Stimulated activated naive CD4-positive, alpha-beta T cell treated with Interleukin-2 at 50 U/mL for 16 hours (primary cell): Measurements from ENCODE around the gene C2orf72.
"Not testable (repeated sequence)": the region's sequence is repeated elsewhere in the genome, so short reads cannot be mapped to it uniquely, and the experiment has no call there.

Source experiments
- DNase-seq: peaks from one replicate; lab custom pipeline; 2025; lab: John Stamatoyannopoulos, UW

Gene C2orf72

GRCh38 chr2:231046916-231047273 is 9.6 kb downstream of the C2orf72 start:
- no peak for DNase-seq

- no peak for DNase-seq
Measured at GRCh38 chr2:231047274-231047922, 10.1 kb downstream of the C2orf72 start.

GRCh38 chr2:231047923-231048915 is 10.9 kb downstream of the C2orf72 start:
- no peak for DNase-seq

- DNase-seq = no peak
Measured at GRCh38 chr2:231049286-231050017, 12.1 kb downstream of the C2orf72 start.

- no peak for DNase-seq
Measured at GRCh38 chr2:231050018-231050901, 12.9 kb downstream of the C2orf72 start.

GRCh38 chr2:231051116-231051515 is 13.8 kb downstream of the C2orf72 start:
- DNase-seq = no peak

- DNase-seq = peak; percentile 77
Measured at GRCh38 chr2:231052494-231053451, 15.4 kb downstream of the C2orf72 start.

GRCh38 chr2:231053846-231054245 is 16.5 kb downstream of the C2orf72 start:
- no peak for DNase-seq

- peak; percentile 91 for DNase-seq
Measured at GRCh38 chr2:231056453-231057416, 19.4 kb downstream of the C2orf72 start, which contains the start of gene PSMD1. TSS of gene PSMD1 (plus strand) at chr2:231056867. CDS start at chr2:231057026, 159 bp downstream.

- DNase-seq = no peak
Measured at GRCh38 chr2:231057590-231057989, 20.3 kb downstream of the C2orf72 start.

- DNase-seq = no peak
Measured at GRCh38 chr2:231058761-231059550, 21.6 kb downstream of the C2orf72 start.

GRCh38 chr2:231059756-231060155 is 22.4 kb downstream of the C2orf72 start:
- DNase-seq = no peak

- no peak for DNase-seq
Measured at GRCh38 chr2:231062776-231063175, 25.5 kb downstream of the C2orf72 start.

- DNase-seq = no peak
Measured at GRCh38 chr2:231063347-231063746, 26.0 kb downstream of the C2orf72 start.

GRCh38 chr2:231065966-231066365 is 28.6 kb downstream of the C2orf72 start:
- no peak for DNase-seq

- DNase-seq = not testable (repeated sequence)
Measured at GRCh38 chr2:231067531-231067930, 30.2 kb downstream of the C2orf72 start.

- no peak for DNase-seq
Measured at GRCh38 chr2:231068525-231069222, 31.4 kb downstream of the C2orf72 start.
